ENCODE data around the gene DENND4C. TPM values are rescaled to one million over a fixed set of nuclear protein-coding genes. Genes with fewer than 3 reads are reported as not detected.

DENND4C gene
- total RNA-seq, 2 experiments from 2014 or later: 17.4 to 18.5 TPM

GRCh38 chr9:19286634-19287188 is 56.2 kb downstream of the DENND4C start:
- POLR2A ChIA-PET: no interaction called here
- ATAC-seq (no peak), DNase-seq (no peak)
- intact Hi-C loops (cut with micrococcal nuclease): no loop called here
- Mint-ChIP-seq H3K27me3 (no peaks in the 10 kb centered on the region), H3K36me3 (ENCODE audit: low read depth) (peaks cover 5% of the 10 kb centered on the region), H3K9me3 (no peaks in the 10 kb centered on the region), H3K4me1 (ENCODE audit: low read depth) (peaks cover 24% of the 10 kb centered on the region), H3K27ac (no peak overlapping the region), H3K4me3 (no peak overlapping the region)
- CTCF ChIA-PET: interaction anchor here (1.2 kb wide), 1 partner anchor 171 kb away, joined by 3 read pairs; no protein-coding TSS in a partner anchor
- TF ChIP-seq, protein P1, sequence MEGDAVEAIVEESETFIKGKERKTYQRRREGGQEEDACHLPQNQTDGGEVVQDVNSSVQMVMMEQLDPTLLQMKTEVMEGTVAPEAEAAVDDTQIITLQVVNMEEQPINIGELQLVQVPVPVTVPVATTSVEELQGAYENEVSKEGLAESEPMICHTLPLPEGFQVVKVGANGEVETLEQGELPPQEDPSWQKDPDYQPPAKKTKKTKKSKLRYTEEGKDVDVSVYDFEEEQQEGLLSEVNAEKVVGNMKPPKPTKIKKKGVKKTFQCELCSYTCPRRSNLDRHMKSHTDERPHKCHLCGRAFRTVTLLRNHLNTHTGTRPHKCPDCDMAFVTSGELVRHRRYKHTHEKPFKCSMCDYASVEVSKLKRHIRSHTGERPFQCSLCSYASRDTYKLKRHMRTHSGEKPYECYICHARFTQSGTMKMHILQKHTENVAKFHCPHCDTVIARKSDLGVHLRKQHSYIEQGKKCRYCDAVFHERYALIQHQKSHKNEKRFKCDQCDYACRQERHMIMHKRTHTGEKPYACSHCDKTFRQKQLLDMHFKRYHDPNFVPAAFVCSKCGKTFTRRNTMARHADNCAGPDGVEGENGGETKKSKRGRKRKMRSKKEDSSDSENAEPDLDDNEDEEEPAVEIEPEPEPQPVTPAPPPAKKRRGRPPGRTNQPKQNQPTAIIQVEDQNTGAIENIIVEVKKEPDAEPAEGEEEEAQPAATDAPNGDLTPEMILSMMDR (IDR thresholded peaks at IDR 0.05): no peak

GRCh38 chr9:19288081-19288480 is 57.6 kb downstream of the DENND4C start:
- CTCF ChIA-PET: no interaction called here
- intact Hi-C loops (cut with micrococcal nuclease): no loop called here
- Mint-ChIP-seq H3K4me1 (ENCODE audit: low read depth) (peaks cover 22% of the 10 kb centered on the region), H3K4me3 (no peak overlapping the region), H3K36me3 (ENCODE audit: low read depth) (peaks cover 5% of the 10 kb centered on the region), H3K9me3 (no peaks in the 10 kb centered on the region), H3K27ac (no peak overlapping the region), H3K27me3 (no peaks in the 10 kb centered on the region)
- DNase-seq: no peak
- no peak for ATAC-seq
- POLR2A ChIA-PET: no interaction called here
- TF ChIP-seq, protein P1 (IDR thresholded peaks at IDR 0.05): no peak

DNA sequence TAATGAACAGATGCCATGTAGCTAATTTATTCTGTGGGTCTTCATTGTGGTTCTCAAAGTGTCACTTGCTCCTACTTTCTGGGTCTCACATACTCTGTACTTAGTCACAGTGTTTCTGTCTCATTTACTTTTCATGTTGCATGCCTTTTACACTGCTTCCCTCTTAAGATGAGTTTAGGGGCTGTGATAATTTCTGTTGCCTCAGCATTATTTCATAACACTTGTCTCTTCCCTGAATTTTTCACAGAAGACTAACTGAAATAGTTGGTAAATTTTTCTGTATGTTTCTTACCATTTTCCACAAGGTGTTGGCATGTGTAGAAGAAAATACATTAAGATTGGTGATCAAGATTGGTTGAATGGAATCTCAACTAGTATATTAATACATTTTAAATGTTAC is 59.6 kb downstream of the DENND4C start:
- POLR2A ChIA-PET: no interaction called here
- TF ChIP-seq, protein P1 (IDR thresholded peaks at IDR 0.05): no peak
- ATAC-seq: no peak
- Mint-ChIP-seq H3K27ac (peak overlapping the region; percentile 38), H3K36me3 (ENCODE audit: low read depth) (peaks cover 5% of the 10 kb centered on the region), H3K4me1 (ENCODE audit: low read depth) (peaks cover 17% of the 10 kb centered on the region), H3K9me3 (no peaks in the 10 kb centered on the region), H3K27me3 (no peaks in the 10 kb centered on the region), H3K4me3 (no peak overlapping the region)
- CTCF ChIA-PET: no interaction called here
- no peak for DNase-seq
- intact Hi-C loops (cut with micrococcal nuclease): no loop called here

- no peaks in the 10 kb centered on the region for H3K9me3 Mint-ChIP-seq
- POLR2A ChIA-PET: no interaction called here
Measured at GRCh38 chr9:19294219-19294618, 63.7 kb downstream of the DENND4C start.

GRCh38 chr9:19298436-19299000 is 68.0 kb downstream of the DENND4C start:
- Mint-ChIP-seq H3K4me1 (ENCODE audit: low read depth) (peaks cover 4% of the 10 kb centered on the region), H3K27me3 (no peaks in the 10 kb centered on the region), H3K9me3 (no peaks in the 10 kb centered on the region), H3K4me3 (no peak overlapping the region), H3K36me3 (ENCODE audit: low read depth) (peaks cover 5% of the 10 kb centered on the region), H3K27ac (no peak overlapping the region)
- ATAC-seq (no peak), DNase-seq (no peak)
- intact Hi-C loops (cut with micrococcal nuclease): no loop called here
- POLR2A ChIA-PET: no interaction called here
- TF ChIP-seq, protein P1 (IDR thresholded peaks at IDR 0.05): no peak
- CTCF ChIA-PET: interaction anchor here (0.9 to 2.6 kb wide), 2 partner anchors 18 to 166 kb away, joined by 3 to 8 read pairs; no protein-coding TSS in a partner anchor

More at GRCh38 chr9:19294219-19294618, 63.7 kb downstream of the DENND4C start:
- Mint-ChIP-seq H3K4me1 (ENCODE audit: low read depth) (peaks cover 9% of the 10 kb centered on the region), H3K36me3 (ENCODE audit: low read depth) (peaks cover 5% of the 10 kb centered on the region), H3K4me3 (no peak overlapping the region), H3K27me3 (no peaks in the 10 kb centered on the region), H3K27ac (no peak overlapping the region)
- CTCF ChIA-PET: interaction anchor here (0.6 kb wide), 1 partner anchor 10 kb away, joined by 3 read pairs; no protein-coding TSS in a partner anchor
- intact Hi-C loops (cut with micrococcal nuclease): no loop called here
- ATAC-seq (no peak), DNase-seq (no peak)
- TF ChIP-seq, protein P1 (IDR thresholded peaks at IDR 0.05): no peak
